ENCODE data around the gene ILK.

Gene ILK

GRCh38 chr11:6632116-6633073, 28.8 kb downstream of the ILK start:
- Histone ChIP-seq H3K27ac (ENCODE audit: low read length) (no peak overlapping the region), H3K9ac (ENCODE audit: low read length) (no peak overlapping the region), H3K4me3 (ENCODE audit: low read length) (no peak overlapping the region), H3K27me3 (ENCODE audit: low read depth, low read length) (no peaks in the 10 kb centered on the region), H3K4me2 (ENCODE audit: low read length) (no peak overlapping the region), H2AFZ (ENCODE audit: low read depth, low read length) (no peak overlapping the region), H3K9me3 (ENCODE audit: insufficient read depth, low read length) (no peaks in the 10 kb centered on the region), H3K79me2 (ENCODE audit: low read length) (no peaks in the 10 kb centered on the region), H4K20me1 (ENCODE audit: insufficient read depth, low read length) (no peaks in the 10 kb centered on the region), H3K36me3 (replicated peaks; ENCODE audit: low read depth, low read length) (no peaks in the 10 kb centered on the region), H3K4me1 (ENCODE audit: low read length) (peaks cover 8% of the 10 kb centered on the region)
- TF ChIP-seq CTCF (IDR thresholded peaks at IDR 0.05; ENCODE audit: low read depth, low read length) (no peak), EZH2phosphoT487 (IDR thresholded peaks at IDR 0.05; ENCODE audit: low read depth) (no peak)

GRCh38 chr11:6633422-6634408, 30.1 kb downstream of the ILK start:
- no peak overlapping the region for H3K4me3 ChIP-seq (ENCODE audit: low read length)
- no peaks in the 10 kb centered on the region for H3K79me2 ChIP-seq (ENCODE audit: low read length)
- TF ChIP-seq CTCF (IDR thresholded peaks at IDR 0.05; ENCODE audit: low read depth, low read length) (no peak), EZH2phosphoT487 (IDR thresholded peaks at IDR 0.05; ENCODE audit: low read depth) (no peak)
- H3K9me3 ChIP-seq (ENCODE audit: insufficient read depth, low read length): no peaks in the 10 kb centered on the region
- H3K27me3 ChIP-seq (ENCODE audit: low read depth, low read length): no peaks in the 10 kb centered on the region
- H3K4me1 ChIP-seq (ENCODE audit: low read length): no peaks in the 10 kb centered on the region
- no peak overlapping the region for H2AFZ ChIP-seq (ENCODE audit: low read depth, low read length)
- H3K36me3 ChIP-seq (replicated peaks; ENCODE audit: low read depth, low read length): no peaks in the 10 kb centered on the region
- H3K27ac ChIP-seq (ENCODE audit: low read length): no peak overlapping the region
- no peak overlapping the region for H3K9ac ChIP-seq (ENCODE audit: low read length)
- H4K20me1 ChIP-seq (ENCODE audit: insufficient read depth, low read length): no peaks in the 10 kb centered on the region
- no peak overlapping the region for H3K4me2 ChIP-seq (ENCODE audit: low read length)

- Histone ChIP-seq H3K27me3 (ENCODE audit: low read depth, low read length) (no peaks in the 10 kb centered on the region), H3K9ac (ENCODE audit: low read length) (no peak overlapping the region), H3K4me1 (ENCODE audit: low read length) (no peaks in the 10 kb centered on the region), H3K79me2 (ENCODE audit: low read length) (no peaks in the 10 kb centered on the region), H2AFZ (ENCODE audit: low read depth, low read length) (no peak overlapping the region), H4K20me1 (ENCODE audit: insufficient read depth, low read length) (no peaks in the 10 kb centered on the region), H3K9me3 (ENCODE audit: insufficient read depth, low read length) (no peaks in the 10 kb centered on the region), H3K4me2 (ENCODE audit: low read length) (no peak overlapping the region), H3K36me3 (replicated peaks; ENCODE audit: low read depth, low read length) (no peaks in the 10 kb centered on the region), H3K27ac (ENCODE audit: low read length) (no peak overlapping the region), H3K4me3 (ENCODE audit: low read length) (no peak overlapping the region)
- TF ChIP-seq CTCF (IDR thresholded peaks at IDR 0.05; ENCODE audit: low read depth, low read length) (no peak), EZH2phosphoT487 (IDR thresholded peaks at IDR 0.05; ENCODE audit: low read depth) (no peak)
Observed at GRCh38 chr11:6634534-6634933, 31.0 kb downstream of the ILK start.
